Smooth muscle cell (in vitro differentiated cells): ENCODE data around the gene RAB44. TPM values are rescaled to one million over a fixed set of nuclear protein-coding genes. Genes with fewer than 3 reads are reported as not detected.

Experiments used
- DNase-seq: peaks from one replicate; lab custom pipeline; 2025; ENCODE audit not compliant: unreplicated experiment; lab: John Stamatoyannopoulos, UW
- H2AFZ ChIP-seq: fragments of 200-600 bp; sonication (generic); 2 replicates; pipeline ENCODE4 v1.6.0; 2016; ENCODE audit warnings: antibody characterized with exemption, low read depth, mild to moderate bottlenecking
- H3F3A ChIP-seq: fragments of 200-600 bp; sonication (generic); 2 replicates; pipeline ENCODE4 v1.6.0; 2017; ENCODE audit warnings: antibody characterized with exemption, low read depth
- H3K27ac ChIP-seq: fragments of 200-600 bp; sonication (generic); 2 replicates; pipeline ENCODE4 v1.5.1; 2016; ENCODE audit warnings: low read depth, mild to moderate bottlenecking
- H3K27me3 ChIP-seq: fragments of 200-600 bp; sonication (generic); 2 replicates; pipeline ENCODE4 v1.6.1; 2016; ENCODE audit warnings: low read depth, mild to moderate bottlenecking
- H3K36me3 ChIP-seq: fragments of 200-600 bp; sonication (generic); 2 replicates; pipeline ENCODE4 v1.5.1; 2016; ENCODE audit warnings: low read depth
- H3K4me1 ChIP-seq: fragments of 200-600 bp; sonication (generic); 2 replicates; pipeline ENCODE4 v1.5.1; 2016; ENCODE audit warnings: low read depth
- H3K4me2 ChIP-seq: fragments of 200-600 bp; sonication (generic); 2 replicates; pipeline ENCODE4 v1.6.0; 2016; ENCODE audit warnings: mild to moderate bottlenecking
- H3K4me3 ChIP-seq: fragments of 200-600 bp; sonication (generic); 2 replicates; pipeline ENCODE4 v1.5.1; 2016; ENCODE audit warnings: mild to moderate bottlenecking
- H3K79me2 ChIP-seq: fragments of 200-600 bp; sonication (generic); 2 replicates; pipeline ENCODE4 v1.6.0; 2016; ENCODE audit warnings: low read depth, mild to moderate bottlenecking
- H3K9ac ChIP-seq: fragments of 200-600 bp; sonication (generic); 2 replicates; pipeline ENCODE4 v1.6.0; 2016; ENCODE audit warnings: low read depth
- H3K9me3 ChIP-seq: fragments of 200-600 bp; sonication (generic); replicated peaks from 2 replicates; pipeline ENCODE4 v1.5.1; 2016; ENCODE audit warnings: low read depth
- H4K20me1 ChIP-seq: fragments of 200-600 bp; sonication (generic); 2 replicates; pipeline ENCODE4 v1.6.0; 2016; ENCODE audit warnings: low read depth
- CTCF ChIP-seq: fragments of 200-600 bp; sonication (generic); IDR thresholded peaks from 2 replicates; pipeline ENCODE4 v1.5.1; 2017; ENCODE audit warnings: borderline replicate concordance, mild to moderate bottlenecking, antibody characterized with exemption; ENCODE audit not compliant: insufficient read depth, poor library complexity, severe bottlenecking
- WGBS: methylation state at CpG from one replicate; pipeline ENCODE4 v1.1.7; 2016; ENCODE audit warnings: low lambda C conversion rate; 5-methylcytosine and 5-hydroxymethylcytosine counted together
- polyA plus RNA-seq: library from polyadenylated mRNA; unstranded; fragments of >200 nt; fragmentation: Nextera tagmentation; extraction: Ambion mirVana; gene quantifications from 2 replicates; pipeline ENCODE4 v1.2.1, GENCODE V29; 2016
- total RNA-seq: library from RNA; depleted of rRNA; stranded (reverse); fragments of >200 nt; gene quantifications from 2 replicates; pipeline ENCODE4 v1.2.3, GENCODE V29; 2014

RAB44 gene
- total and polyA plus RNA-seq, 2 experiments from 2014 or later, result 0.03 TPM; not detected in 1

GRCh38 chr6:36734486-36735060 is 36.9 kb downstream of the RAB44 start:
- Histone ChIP-seq H3K27ac (no peak overlapping the region), H3K4me1 (no peaks in the 10 kb centered on the region), H4K20me1 (no peaks in the 10 kb centered on the region), H2AFZ (no peak overlapping the region), H3K9ac (no peak overlapping the region), H3K27me3 (no peaks in the 10 kb centered on the region), H3K79me2 (no peaks in the 10 kb centered on the region), H3K4me2 (no peak overlapping the region), H3K36me3 (no peaks in the 10 kb centered on the region), H3K9me3 (no peaks in the 10 kb centered on the region), H3F3A (no peaks in the 10 kb centered on the region), H3K4me3 (no peak overlapping the region)
- 84% methylated on average over 7 of the region's 7 CpGs for WGBS
- no peak for DNase-seq
- TF ChIP-seq CTCF, result no peak

GRCh38 chr6:36735110-36736071 is 37.8 kb downstream of the RAB44 start:
- TF ChIP-seq CTCF, result no peak
- Histone ChIP-seq H3K79me2 (no peaks in the 10 kb centered on the region), H4K20me1 (no peaks in the 10 kb centered on the region), H3K9me3 (no peaks in the 10 kb centered on the region), H3K36me3 (no peaks in the 10 kb centered on the region), H3K27ac (no peak overlapping the region), H3K4me2 (peak overlapping the region; percentile 2), H2AFZ (peak overlapping the region; percentile 17), H3F3A (no peaks in the 10 kb centered on the region), H3K9ac (no peak overlapping the region), H3K4me3 (no peak overlapping the region), H3K4me1 (no peaks in the 10 kb centered on the region), H3K27me3 (no peaks in the 10 kb centered on the region)
- 57% methylated on average over 24 of the region's 24 CpGs for WGBS
- peak; percentile 10 for DNase-seq

GRCh38 chr6:36737043-36737785 is 39.6 kb downstream of the RAB44 start:
- TF ChIP-seq CTCF, result no peak
- no peaks in the 10 kb centered on the region for H3F3A ChIP-seq
- no peak overlapping the region for H3K4me3 ChIP-seq
- H3K36me3 ChIP-seq, result no peaks in the 10 kb centered on the region
- no peak overlapping the region for H3K4me2 ChIP-seq
- H3K27ac ChIP-seq, result no peak overlapping the region
- H3K9me3 ChIP-seq, result no peaks in the 10 kb centered on the region
- H3K79me2 ChIP-seq, result no peaks in the 10 kb centered on the region
- no peak for DNase-seq
- no peak overlapping the region for H2AFZ ChIP-seq
- H3K4me1 ChIP-seq, result no peaks in the 10 kb centered on the region
- H3K9ac ChIP-seq, result no peak overlapping the region
- WGBS, result 92% methylated on average over 14 of the region's 14 CpGs
- H3K27me3 ChIP-seq, result no peaks in the 10 kb centered on the region
- H4K20me1 ChIP-seq, result no peaks in the 10 kb centered on the region
